Caco-2 (cell line): Measurements from ENCODE around the gene UGT2A2. TPM values are rescaled to one million over a fixed set of nuclear protein-coding genes. Genes with fewer than 3 reads are reported as not detected.
A peak's percentile ranks its signal among the peaks of the same experiment; 100 is the strongest.

ENCODE experiments used
- BruUV-seq: library from RNA; stranded (reverse); fragments of 400-500 nt; replicated peaks from 2 replicates; lab custom pipeline; 2021; lab: Mats Ljungman, UMichigan
- CTCF ChIA-PET: fragments of 300-600 bp; sonication (Branson Sonifier 250); formaldehyde crosslinking; loops from one replicate; lab custom pipeline; 2022; ENCODE audit warnings: antibody characterized with exemption; lab: Charles Lee
- POLR2A ChIA-PET: fragments of 300-600 bp; sonication (Branson Sonifier 250); formaldehyde crosslinking; loops from one replicate; lab custom pipeline; 2022; ENCODE audit warnings: antibody characterized with exemption; lab: Charles Lee
- DNase-seq, 2 experiments: peaks; one replicate each; pipeline versions ENCODE4 v3.0.0 to v3.0.0-alpha.2; 2020 to 2022
- H3K27me3 ChIP-seq: replicated peaks from 2 replicates; pipeline ENCODE4 v1.6.0; 2011; ENCODE audit warnings: low read length; ENCODE audit not compliant: control insufficient read depth, insufficient read depth
- H3K36me3 ChIP-seq: 2 replicates; pipeline ENCODE4 v1.5.1; 2011; ENCODE audit warnings: low read length; ENCODE audit not compliant: control insufficient read depth, insufficient read depth
- H3K4me1 ChIP-seq: fragments of 250-450 bp; sonication (Bioruptor Pico); 2 replicates; pipeline ENCODE4 v1.5.1; 2020; ENCODE audit warnings: mild to moderate bottlenecking
- H3K4me3 ChIP-seq: 2 replicates; pipeline ENCODE4 v1.5.1; 2011; ENCODE audit warnings: low read depth, mild to moderate bottlenecking, control low read depth, low read length
- H3K9me3 ChIP-seq: fragments of 250-450 bp; sonication (Bioruptor Pico); 2 replicates; pipeline ENCODE4 v1.5.1; 2020; ENCODE audit warnings: mild to moderate bottlenecking, moderate library complexity
- H3K27ac Mint-ChIP-seq: one replicate; pipeline ENCODE4 v1.8.0; 2022; ENCODE audit warnings: mixed read lengths; ENCODE audit not compliant: unreplicated experiment
- H3K27me3 Mint-ChIP-seq: one replicate; pipeline ENCODE4 v1.8.0; 2022; ENCODE audit warnings: mixed read lengths; ENCODE audit not compliant: insufficient read depth, unreplicated experiment
- H3K36me3 Mint-ChIP-seq: one replicate; pipeline ENCODE4 v1.8.0; 2022; ENCODE audit warnings: mild to moderate bottlenecking, mixed read lengths; ENCODE audit not compliant: insufficient read depth, unreplicated experiment
- H3K4me1 Mint-ChIP-seq: one replicate; pipeline ENCODE4 v1.8.0; 2022; ENCODE audit warnings: low read depth, mixed read lengths; ENCODE audit not compliant: unreplicated experiment
- H3K4me3 Mint-ChIP-seq: one replicate; pipeline ENCODE4 v1.8.0; 2022; ENCODE audit warnings: mild to moderate bottlenecking, moderate library complexity, mixed read lengths; ENCODE audit not compliant: unreplicated experiment
- H3K9me3 Mint-ChIP-seq: one replicate; pipeline ENCODE4 v1.8.0; 2022; ENCODE audit warnings: mixed read lengths; ENCODE audit not compliant: unreplicated experiment
- intact Hi-C: fragments of 100-400 bp; cut with micrococcal nuclease; formaldehyde crosslinking; loops from one replicate; pipeline ENCODE4 v1.10.0; 2022; ENCODE audit not compliant: unreplicated experiment
- total RNA-seq: library from RNA; stranded (reverse); gene quantifications from 2 replicates; pipeline ENCODE4 v1.2.3, GENCODE V29; 2022
- TF ChIP-seq, protein P1 (sequence below), 2 experiments: fragments of 200-600 bp in 1 of 2; IDR thresholded peaks; 1 replicate in 1 of 2; 2 replicates in 1 of 2; pipeline versions ENCODE4 v1.5.1 to v1.8.0; 2011 to 2022; ENCODE audit warnings: antibody characterized with exemption in 1 of 2, control low read depth in 1 of 2, inconsistent platforms in 1 of 2, low read depth in 1 of 2, low read length in 1 of 2, mild to moderate bottlenecking in 1 of 2, moderate library complexity in 1 of 2; ENCODE audit not compliant: insufficient read depth in 1 of 2, severe bottlenecking in 1 of 2, unreplicated experiment in 1 of 2

The UGT2A2 gene
- total RNA-seq, 1 experiment from 2014 or later: not detected

DNA sequence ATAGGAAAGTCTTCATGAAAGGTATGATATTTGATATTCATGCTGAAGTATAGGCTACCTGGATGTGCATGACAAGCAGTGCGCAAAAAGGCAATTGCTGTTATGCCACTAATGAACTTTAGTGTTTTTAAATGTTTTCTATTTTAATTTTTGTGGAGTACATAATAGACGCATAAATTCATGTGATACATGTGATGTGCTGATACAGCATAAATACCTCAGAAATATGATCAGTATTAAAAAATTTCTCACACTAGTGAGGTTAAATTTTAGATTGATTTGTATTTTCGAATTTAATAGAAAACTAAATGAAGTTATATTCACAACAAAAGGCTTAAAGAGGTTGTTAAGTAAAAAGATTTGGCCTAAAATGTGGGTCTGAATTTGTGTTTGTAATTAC lies 11.4 kb upstream of the UGT2A2 start:
- Mint-ChIP-seq H3K36me3 (no peaks in the 10 kb centered on the region), H3K4me3 (no peak overlapping the region), H3K27ac (no peak overlapping the region), H3K9me3 (no peaks in the 10 kb centered on the region), H3K27me3 (no peaks in the 10 kb centered on the region), H3K4me1 (peaks cover 11% of the 10 kb centered on the region)
- no peak overlapping the region for H3K4me3 ChIP-seq
- intact Hi-C loops: no loop called here
- TF ChIP-seq, protein P1, sequence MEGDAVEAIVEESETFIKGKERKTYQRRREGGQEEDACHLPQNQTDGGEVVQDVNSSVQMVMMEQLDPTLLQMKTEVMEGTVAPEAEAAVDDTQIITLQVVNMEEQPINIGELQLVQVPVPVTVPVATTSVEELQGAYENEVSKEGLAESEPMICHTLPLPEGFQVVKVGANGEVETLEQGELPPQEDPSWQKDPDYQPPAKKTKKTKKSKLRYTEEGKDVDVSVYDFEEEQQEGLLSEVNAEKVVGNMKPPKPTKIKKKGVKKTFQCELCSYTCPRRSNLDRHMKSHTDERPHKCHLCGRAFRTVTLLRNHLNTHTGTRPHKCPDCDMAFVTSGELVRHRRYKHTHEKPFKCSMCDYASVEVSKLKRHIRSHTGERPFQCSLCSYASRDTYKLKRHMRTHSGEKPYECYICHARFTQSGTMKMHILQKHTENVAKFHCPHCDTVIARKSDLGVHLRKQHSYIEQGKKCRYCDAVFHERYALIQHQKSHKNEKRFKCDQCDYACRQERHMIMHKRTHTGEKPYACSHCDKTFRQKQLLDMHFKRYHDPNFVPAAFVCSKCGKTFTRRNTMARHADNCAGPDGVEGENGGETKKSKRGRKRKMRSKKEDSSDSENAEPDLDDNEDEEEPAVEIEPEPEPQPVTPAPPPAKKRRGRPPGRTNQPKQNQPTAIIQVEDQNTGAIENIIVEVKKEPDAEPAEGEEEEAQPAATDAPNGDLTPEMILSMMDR (IDR thresholded peaks at IDR 0.05; ENCODE audit: insufficient read depth in 1 of 2, low read depth in 1 of 2, low read length in 1 of 2, severe bottlenecking in 1 of 2, unreplicated experiment in 1 of 2): no peak
- no TSS peak for BruUV-seq
- POLR2A ChIA-PET: no interaction called here
- H3K4me1 ChIP-seq: peaks cover 9% of the 10 kb centered on the region; the same call in 1 of the 2 replicates
- no peaks in the 10 kb centered on the region for H3K27me3 ChIP-seq
- H3K9me3 ChIP-seq: no peaks in the 10 kb centered on the region
- DNase-seq: no peak
- no peaks in the 10 kb centered on the region for H3K36me3 ChIP-seq
- CTCF ChIA-PET: no interaction called here

DNA sequence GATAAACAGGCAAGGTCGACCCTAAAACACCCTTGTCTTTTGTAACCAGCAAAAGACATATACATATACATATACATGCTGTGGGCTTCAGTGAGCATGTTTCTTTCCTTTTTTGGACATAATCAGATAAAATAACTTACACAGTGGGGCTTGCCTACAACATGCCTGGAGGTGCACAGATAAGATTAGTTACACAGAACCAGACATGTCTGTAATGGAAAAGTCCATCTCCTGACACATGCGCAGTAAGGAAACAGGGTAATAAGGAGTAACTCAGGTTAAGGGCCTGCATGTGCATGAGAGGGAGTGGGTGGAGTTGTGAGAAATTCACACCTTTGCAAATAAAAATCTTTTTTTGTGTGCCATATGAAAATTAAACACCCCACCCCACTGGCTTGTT lies 10.2 kb upstream of the UGT2A2 start:
- Mint-ChIP-seq H3K9me3 (no peaks in the 10 kb centered on the region), H3K27me3 (no peaks in the 10 kb centered on the region), H3K36me3 (no peaks in the 10 kb centered on the region), H3K4me3 (no peak overlapping the region), H3K27ac (peak overlapping the region; percentile 3), H3K4me1 (peaks cover 11% of the 10 kb centered on the region)
- ChIA-PET CTCF (no interaction called here), POLR2A (no interaction called here)
- intact Hi-C loops: no loop called here
- H3K27me3 ChIP-seq: no peaks in the 10 kb centered on the region
- no peaks in the 10 kb centered on the region for H3K9me3 ChIP-seq
- peak in 1 of 2 experiments; percentile 10 for DNase-seq
- no peaks in the 10 kb centered on the region for H3K36me3 ChIP-seq
- TF ChIP-seq, protein P1 (IDR thresholded peaks at IDR 0.05; ENCODE audit: insufficient read depth in 1 of 2, low read depth in 1 of 2, low read length in 1 of 2, severe bottlenecking in 1 of 2, unreplicated experiment in 1 of 2): no peak
- peaks cover 9% of the 10 kb centered on the region; the same call in 1 of the 2 replicates for H3K4me1 ChIP-seq
- no peak overlapping the region for H3K4me3 ChIP-seq
- BruUV-seq: no TSS peak

DNA sequence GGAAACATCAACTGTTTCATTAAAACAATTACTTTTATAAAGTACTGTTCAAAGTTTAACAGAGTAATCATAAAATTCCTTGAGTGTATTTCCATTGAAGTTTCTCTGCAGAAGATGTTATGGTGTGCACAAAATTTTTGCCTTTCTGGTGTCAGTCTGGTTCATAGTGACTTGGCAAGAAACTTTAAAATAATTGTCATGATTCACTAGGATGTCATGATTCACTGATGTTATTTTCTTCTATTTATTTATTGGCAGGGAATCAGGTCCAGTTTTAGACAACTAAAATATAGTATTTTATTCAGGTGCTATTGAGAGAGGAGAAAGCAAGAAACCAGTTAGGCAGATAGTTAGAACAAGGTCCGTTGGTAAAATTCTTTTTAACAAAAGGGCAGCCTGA lies 9.8 kb upstream of the UGT2A2 start:
- Mint-ChIP-seq H3K36me3 (no peaks in the 10 kb centered on the region), H3K27me3 (no peaks in the 10 kb centered on the region), H3K4me1 (peaks cover 11% of the 10 kb centered on the region), H3K4me3 (no peak overlapping the region), H3K27ac (no peak overlapping the region), H3K9me3 (no peaks in the 10 kb centered on the region)
- intact Hi-C loops: no loop called here
- no peaks in the 10 kb centered on the region for H3K36me3 ChIP-seq
- no peaks in the 10 kb centered on the region for H3K27me3 ChIP-seq
- no TSS peak for BruUV-seq
- no peak overlapping the region for H3K4me3 ChIP-seq
- no peak for DNase-seq
- ChIA-PET POLR2A (no interaction called here), CTCF (no interaction called here)
- H3K4me1 ChIP-seq: peaks cover 9% of the 10 kb centered on the region; the same call in 1 of the 2 replicates
- TF ChIP-seq, protein P1 (IDR thresholded peaks at IDR 0.05; ENCODE audit: insufficient read depth in 1 of 2, low read depth in 1 of 2, low read length in 1 of 2, severe bottlenecking in 1 of 2, unreplicated experiment in 1 of 2): no peak
- H3K9me3 ChIP-seq: no peaks in the 10 kb centered on the region
